ENCODE measurements around the gene PACSIN1. TPM values are rescaled to one million over a fixed set of nuclear protein-coding genes. Genes with fewer than 3 reads are reported as not detected.

The PACSIN1 gene
- total and polyA plus RNA-seq, 2 of the 4 experiments (the other 2 are of a cell fraction): 0.02 TPM; not detected in 1

DNA sequence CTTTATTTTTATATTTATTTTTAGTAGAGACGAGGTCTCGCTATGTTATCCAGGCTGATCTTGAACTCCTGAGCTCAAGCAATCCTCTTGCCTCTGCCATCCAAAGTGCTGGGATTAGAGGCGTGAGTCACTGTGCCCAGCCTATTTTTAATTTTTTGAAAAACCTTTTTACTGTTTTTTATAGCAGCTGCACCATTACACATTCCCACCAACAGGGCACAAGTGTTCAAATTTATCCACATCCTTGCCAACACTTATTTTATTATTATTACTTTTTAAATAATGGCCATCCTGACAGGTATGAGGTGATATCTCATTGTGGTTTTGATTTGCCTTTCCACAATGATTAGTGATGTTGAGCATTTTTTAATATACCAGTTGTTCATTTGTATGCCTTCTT, 42.5 kb downstream of the PACSIN1 start:
- Histone ChIP-seq H3K36me3 (ENCODE audit: control insufficient read depth, insufficient read depth, low read length) (no peaks in the 10 kb centered on the region), H3K27ac (ENCODE audit: insufficient read depth, low read length) (no peak overlapping the region), H2BK20ac (ENCODE audit: low read depth, low read length) (no peak overlapping the region), H4K20me1 (ENCODE audit: insufficient read depth, low read length) (no peaks in the 10 kb centered on the region), H4K5ac (ENCODE audit: low read depth, low read length) (no peak overlapping the region), H3K9me3 (ENCODE audit: control insufficient read depth, insufficient read depth, low read length) (0 out of 2 replicates have a peak, but pooled peaks cover 3% of the 10 kb centered on the region), H2BK15ac (ENCODE audit: low read depth, low read length) (no peak overlapping the region), H3K18ac (ENCODE audit: low read depth, low read length) (no peak overlapping the region), H3K4ac (ENCODE audit: low read depth, low read length) (no peak overlapping the region), H2AK5ac (ENCODE audit: low read depth, low read length) (no peak overlapping the region), H3K9ac (ENCODE audit: low read depth, low read length) (no peak overlapping the region), H3K4me2 (ENCODE audit: low read depth, low read length) (no peak overlapping the region), H2AFZ (replicated peaks; ENCODE audit: low read length, poor library complexity) (no peak overlapping the region), H3K56ac (ENCODE audit: extremely low read depth, insufficient read depth, low read length) (no peak overlapping the region), H2BK120ac (ENCODE audit: low read depth, low read length) (no peak overlapping the region), H2AK9ac (replicated peaks; ENCODE audit: low read depth, low read length, poor library complexity) (no peak overlapping the region), H3K23ac (ENCODE audit: low read depth, low read length) (no peak overlapping the region), H3K14ac (replicated peaks; ENCODE audit: low read depth, low read length) (no peak overlapping the region), H4K8ac (ENCODE audit: low read depth in 2 of 2, low read length in 2 of 2) (no peak overlapping the region), H2BK5ac (ENCODE audit: low read depth, low read length, poor library complexity, severe bottlenecking) (no peak overlapping the region), H3K27me3 (ENCODE audit: control insufficient read depth, insufficient read depth, low read length) (peaks cover 18% of the 10 kb centered on the region), H3K4me3 (ENCODE audit: insufficient read depth, low read depth, low read length) (no peak overlapping the region), H3K79me1 (ENCODE audit: low read depth in 1 of 2, low read length in 2 of 2) (no peaks in the 10 kb centered on the region), H4K91ac (ENCODE audit: insufficient read depth, low read depth, low read length) (no peak overlapping the region), H3K4me1 (ENCODE audit: control insufficient read depth, insufficient read depth, low read length) (no peaks in the 10 kb centered on the region), H3K9me1 (ENCODE audit: insufficient read depth, low read length) (no peaks in the 10 kb centered on the region)
- intact Hi-C loops (cut with micrococcal nuclease) (no loop called here), in situ Hi-C loops (cut with MboI; ENCODE audit: low sequenced_read_pairs) (no loop called here), dilution Hi-C loops (cut with HindIII; ENCODE audit: low sequenced_read_pairs, unreplicated experiment) (no loop called here)
- TF ChIP-seq, protein P1, sequence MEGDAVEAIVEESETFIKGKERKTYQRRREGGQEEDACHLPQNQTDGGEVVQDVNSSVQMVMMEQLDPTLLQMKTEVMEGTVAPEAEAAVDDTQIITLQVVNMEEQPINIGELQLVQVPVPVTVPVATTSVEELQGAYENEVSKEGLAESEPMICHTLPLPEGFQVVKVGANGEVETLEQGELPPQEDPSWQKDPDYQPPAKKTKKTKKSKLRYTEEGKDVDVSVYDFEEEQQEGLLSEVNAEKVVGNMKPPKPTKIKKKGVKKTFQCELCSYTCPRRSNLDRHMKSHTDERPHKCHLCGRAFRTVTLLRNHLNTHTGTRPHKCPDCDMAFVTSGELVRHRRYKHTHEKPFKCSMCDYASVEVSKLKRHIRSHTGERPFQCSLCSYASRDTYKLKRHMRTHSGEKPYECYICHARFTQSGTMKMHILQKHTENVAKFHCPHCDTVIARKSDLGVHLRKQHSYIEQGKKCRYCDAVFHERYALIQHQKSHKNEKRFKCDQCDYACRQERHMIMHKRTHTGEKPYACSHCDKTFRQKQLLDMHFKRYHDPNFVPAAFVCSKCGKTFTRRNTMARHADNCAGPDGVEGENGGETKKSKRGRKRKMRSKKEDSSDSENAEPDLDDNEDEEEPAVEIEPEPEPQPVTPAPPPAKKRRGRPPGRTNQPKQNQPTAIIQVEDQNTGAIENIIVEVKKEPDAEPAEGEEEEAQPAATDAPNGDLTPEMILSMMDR (conservative IDR thresholded peaks at IDR 0.05; ENCODE audit: low read depth, low read length): peak; percentile 29; the same call in 1 of the 2 replicates
- TF ChIP-seq SMC3 (IDR thresholded peaks at IDR 0.05; ENCODE audit: low read depth, low read length): no peak
- ChIA-PET CTCF (interaction anchor here (1.4 kb wide), 1 partner anchor 13 kb away, joined by 3 read pairs; no protein-coding TSS in a partner anchor), POLR2A (ENCODE audit: unreplicated experiment) (no interaction called here)
- ATAC-seq (ENCODE audit: low read depth) (no peak), DNase-seq (no peak)
- BruUV-seq (replicated peaks): no TSS peak
- WGBS, 2 experiments (ENCODE audit: extremely low coverage in 2 of 2, insufficient read length in 1 of 2): no CpG with 5 or more reads among the region's 3 CpGs
